ENCODE measurements around the gene MRPL20.
"Not testable (repeated sequence)": the region's sequence is repeated elsewhere in the genome, so short reads cannot be mapped to it uniquely, and the experiment has no call there.

GRCh38 chr1:1456683-1457255 is 49.7 kb upstream of the MRPL20 start:
- TF ChIP-seq CTCF, POLR2A (IDR thresholded peaks at IDR 0.05): not testable (repeated sequence)
